ENCODE measurements around the gene CLCA2.

GRCh38 chr1:86466109-86466844 lies 42.3 kb downstream of the CLCA2 start:
- TF ChIP-seq CTCF (IDR thresholded peaks at IDR 0.05) (no peak), EP300 (IDR thresholded peaks at IDR 0.05) (no peak)

Data from gastroesophageal sphincter (tissue), 3 donors.